GM12872 (cell line): ENCODE measurements around the gene PSAP.

Experiments used
- CTCF ChIP-seq: IDR thresholded peaks from 3 replicates; pipeline ENCODE4 v1.5.1; 2011; ENCODE audit warnings: low read depth, mild to moderate bottlenecking, low read length, moderate library complexity; ENCODE audit not compliant: insufficient read depth

Gene PSAP

GRCh38 chr10:71804077-71804476, 47.0 kb downstream of the PSAP start:
- no peak for TF ChIP-seq CTCF

- no peak for TF ChIP-seq CTCF
These were observed 48.1 kb downstream of the PSAP start for GRCh38 chr10:71802715-71803488.

GRCh38 chr10:71802235-71802634, 48.8 kb downstream of the PSAP start:
- no peak for TF ChIP-seq CTCF

GRCh38 chr10:71801361-71801760, 49.7 kb downstream of the PSAP start:
- no peak for TF ChIP-seq CTCF

- TF ChIP-seq CTCF = no peak
These were observed 51.2 kb downstream of the PSAP start for GRCh38 chr10:71799608-71800453.

GRCh38 chr10:71799112-71799511, 51.9 kb downstream of the PSAP start:
- no peak for TF ChIP-seq CTCF

- TF ChIP-seq CTCF = no peak
These were observed 52.8 kb downstream of the PSAP start for GRCh38 chr10:71798308-71798624.
